Left ventricle myocardium inferior (tissue), 1 donor: ENCODE measurements around the gene SKIL. TPM values are rescaled to one million over a fixed set of nuclear protein-coding genes. Genes with fewer than 3 reads are reported as not detected.

Source experiments
- DNase-seq: peaks from one replicate; pipeline ENCODE4 v3.0.0-alpha.2; 2020
- H3K27ac ChIP-seq: fragments of 200-600 bp; replicated peaks from 2 replicates; pipeline ENCODE4 v1.8.0; 2021
- H3K27me3 ChIP-seq: fragments of 200-600 bp; 2 replicates; pipeline ENCODE4 v1.8.0; 2021; ENCODE audit warnings: low read depth
- H3K36me3 ChIP-seq: fragments of 200-600 bp; 2 replicates; pipeline ENCODE4 v1.8.0; 2021
- H3K4me1 ChIP-seq: fragments of 200-600 bp; 2 replicates; pipeline ENCODE4 v1.8.0; 2021
- H3K4me3 ChIP-seq: fragments of 200-600 bp; 2 replicates; pipeline ENCODE4 v1.8.0; 2021; ENCODE audit warnings: mild to moderate bottlenecking, moderate library complexity
- H3K9me3 ChIP-seq: fragments of 200-600 bp; replicated peaks from 2 replicates; pipeline ENCODE4 v1.8.0; 2021
- CTCF ChIP-seq: fragments of 200-600 bp; IDR thresholded peaks from 2 replicates; pipeline ENCODE4 v1.8.0; 2021; ENCODE audit warnings: antibody characterized with exemption, mild to moderate bottlenecking, borderline replicate concordance
- intact Hi-C: fragments of 100-400 bp; cut with micrococcal nuclease; formaldehyde crosslinking; loops from one replicate; pipeline ENCODE4 v1.11.0; 2022
- total RNA-seq: library from RNA; stranded (reverse); fragmentation: NEBNext Ultra II Directional; extraction: Animal tissue kit (Norgen Biotek cat#: 25700); gene quantifications from one replicate; pipeline ENCODE4 v1.2.1, GENCODE V29; 2021
- donor health status: DM: no; HTN: yes; CAD: no; lungs with severe emphysema.

Gene SKIL
- total RNA-seq, 1 donor from 2014 or later: 21.5 TPM

- no peak for TF ChIP-seq CTCF
- DNase-seq: no peak
- no peaks in the 10 kb centered on the region for H3K9me3 ChIP-seq
- no peak overlapping the region for H3K4me3 ChIP-seq
- no peaks in the 10 kb centered on the region for H3K27me3 ChIP-seq
- intact Hi-C loops: no loop called here
- H3K36me3 ChIP-seq: no peaks in the 10 kb centered on the region
- peak overlapping the region; percentile 34 for H3K27ac ChIP-seq
- peaks cover 9% of the 10 kb centered on the region for H3K4me1 ChIP-seq
Measured at GRCh38 chr3:170425491-170426239, 68.2 kb downstream of the SKIL start.

- no peak for TF ChIP-seq CTCF
- H3K4me1 ChIP-seq: peaks cover 3% of the 10 kb centered on the region
- no peaks in the 10 kb centered on the region for H3K27me3 ChIP-seq
- intact Hi-C loops: no loop called here
- H3K27ac ChIP-seq: peak overlapping the region; percentile 34
- no peaks in the 10 kb centered on the region for H3K36me3 ChIP-seq
- DNase-seq: no peak
- no peaks in the 10 kb centered on the region for H3K9me3 ChIP-seq
- no peak overlapping the region for H3K4me3 ChIP-seq
Measured at GRCh38 chr3:170426240-170426797, 68.8 kb downstream of the SKIL start.

GRCh38 chr3:170428095-170428494 lies 70.6 kb downstream of the SKIL start:
- Histone ChIP-seq H3K4me3 (no peak overlapping the region), H3K27me3 (no peaks in the 10 kb centered on the region), H3K36me3 (no peaks in the 10 kb centered on the region), H3K27ac (no peak overlapping the region), H3K9me3 (no peaks in the 10 kb centered on the region), H3K4me1 (no peaks in the 10 kb centered on the region)
- intact Hi-C loops: no loop called here
- no peak for DNase-seq
- no peak for TF ChIP-seq CTCF

- no peak for TF ChIP-seq CTCF
Measured at GRCh38 chr3:170429050-170429449, 71.5 kb downstream of the SKIL start.

GRCh38 chr3:170431054-170431453 lies 73.5 kb downstream of the SKIL start:
- no peaks in the 10 kb centered on the region for H3K9me3 ChIP-seq
- TF ChIP-seq CTCF: no peak
- intact Hi-C loops: no loop called here
- no peak overlapping the region for H3K27ac ChIP-seq
- H3K27me3 ChIP-seq: no peaks in the 10 kb centered on the region
- DNase-seq: no peak
- H3K4me1 ChIP-seq: no peaks in the 10 kb centered on the region
- no peaks in the 10 kb centered on the region for H3K36me3 ChIP-seq
- H3K4me3 ChIP-seq: no peak overlapping the region

More at GRCh38 chr3:170429050-170429449, 71.5 kb downstream of the SKIL start:
- no peaks in the 10 kb centered on the region for H3K36me3 ChIP-seq
- no peaks in the 10 kb centered on the region for H3K27me3 ChIP-seq
- H3K4me3 ChIP-seq: no peak overlapping the region
- no peaks in the 10 kb centered on the region for H3K9me3 ChIP-seq
- DNase-seq: no peak
- no peaks in the 10 kb centered on the region for H3K4me1 ChIP-seq
- intact Hi-C loops: no loop called here
- H3K27ac ChIP-seq: no peak overlapping the region
